CD14-positive monocyte (primary cell): ENCODE results near the gene CDKN1C. TPM values are rescaled to one million over a fixed set of nuclear protein-coding genes. Genes with fewer than 3 reads are reported as not detected.

Source experiments
- DNase-seq, 3 donors: peaks; one replicate each; pipeline ENCODE4 v3.0.0-alpha.2; 2011 to 2022
- H2AFZ ChIP-seq: 2 replicates; pipeline ENCODE4 v1.6.0; 2012; ENCODE audit warnings: mild to moderate bottlenecking, low read depth, low read length, inconsistent platforms; ENCODE audit not compliant: insufficient read depth, poor library complexity, severe bottlenecking
- H3K27ac ChIP-seq, 2 donors: 1 replicate in 1 of 2; 2 replicates in 1 of 2; pipeline ENCODE4 v1.5.1; 2012 to 2013; ENCODE audit warnings: low read length in 2 of 2, control low read depth in 1 of 2, inconsistent platforms in 1 of 2, low read depth in 1 of 2, mild to moderate bottlenecking in 1 of 2
- H3K27me3 ChIP-seq, 2 donors: one replicate each; pipeline versions ENCODE4 v1.6.0 to v1.6.1; 2011 to 2013; ENCODE audit warnings: low read length in 2 of 2; ENCODE audit not compliant: control insufficient read depth in 2 of 2, insufficient read depth in 2 of 2
- H3K36me3 ChIP-seq, 2 donors: replicated peaks in 1 of 2; 1 replicate in 1 of 2; 2 replicates in 1 of 2; pipeline versions ENCODE4 v1.5.1 to v1.6.1; 2012 to 2013; ENCODE audit warnings: low read length in 2 of 2, control low read depth in 1 of 2, inconsistent platforms in 1 of 2, mild to moderate bottlenecking in 1 of 2; ENCODE audit not compliant: insufficient read depth in 2 of 2, control insufficient read depth in 1 of 2
- H3K4me1 ChIP-seq, 2 donors: 1 replicate in 1 of 2; 2 replicates in 1 of 2; pipeline versions ENCODE4 v1.5.1 to v1.6.1; 2012 to 2013; ENCODE audit warnings: low read length in 2 of 2, control low read depth in 1 of 2, inconsistent platforms in 1 of 2, mild to moderate bottlenecking in 1 of 2, moderate library complexity in 1 of 2; ENCODE audit not compliant: insufficient read depth in 2 of 2, control insufficient read depth in 1 of 2
- H3K4me2 ChIP-seq: replicated peaks from 2 replicates; pipeline ENCODE3; 2012; ENCODE audit warnings: low read length, moderate library complexity, mild to moderate bottlenecking; ENCODE audit not compliant: poor library complexity, severe bottlenecking; ENCODE audit errors: extremely low read depth
- H3K4me3 ChIP-seq, 3 experiments: fragments of 200-600 bp in 1 of 3; sonication (generic) in 1 of 3; replicated peaks in 1 of 3; 1 replicate in 2 of 3; 2 replicates in 1 of 3; pipeline ENCODE4 v1.5.1; 2011 to 2013; ENCODE audit warnings: low read length in 3 of 3, mild to moderate bottlenecking in 3 of 3, control low read depth in 2 of 3, low read depth in 2 of 3, inconsistent platforms in 1 of 3, moderate library complexity in 1 of 3
- H3K79me2 ChIP-seq: 2 replicates; pipeline ENCODE4 v1.6.0; 2012; ENCODE audit warnings: mild to moderate bottlenecking, control low read depth, inconsistent platforms, low read length, moderate library complexity; ENCODE audit not compliant: insufficient read depth
- H3K9ac ChIP-seq: 2 replicates; pipeline ENCODE4 v1.6.0; 2017; ENCODE audit warnings: low read length, mild to moderate bottlenecking; ENCODE audit not compliant: insufficient read depth, poor library complexity, severe bottlenecking
- H3K9me3 ChIP-seq, 2 donors: replicated peaks in 1 of 2; 1 replicate in 1 of 2; 2 replicates in 1 of 2; pipeline versions ENCODE4 v1.5.1 to v1.6.1; 2012 to 2013; ENCODE audit warnings: low read length in 2 of 2, control low read depth in 1 of 2; ENCODE audit not compliant: control insufficient read depth in 1 of 2, insufficient read depth in 1 of 2
- H4K20me1 ChIP-seq: 2 replicates; pipeline ENCODE4 v1.6.0; 2012; ENCODE audit warnings: mild to moderate bottlenecking, low read length, control low read depth, moderate library complexity; ENCODE audit not compliant: insufficient read depth
- H3K27ac Mint-ChIP-seq, 7 donors: one replicate each; pipeline ENCODE4 v1.8.0; 2020; ENCODE audit warnings: mild to moderate bottlenecking in 7 of 7, mixed read lengths in 7 of 7, moderate library complexity in 6 of 7, inconsistent platforms in 2 of 7
- H3K27me3 Mint-ChIP-seq, 3 donors: one replicate each; pipeline ENCODE4 v1.8.0; 2021 to 2022; ENCODE audit warnings: low read depth in 3 of 3, mild to moderate bottlenecking in 3 of 3, mixed read lengths in 3 of 3, moderate library complexity in 3 of 3, inconsistent platforms in 1 of 3
- H3K36me3 Mint-ChIP-seq, 2 donors: one replicate each; pipeline ENCODE4 v1.8.0; 2020; ENCODE audit warnings: mixed read lengths in 2 of 2, inconsistent platforms in 1 of 2, mild to moderate bottlenecking in 1 of 2
- H3K4me1 Mint-ChIP-seq: one replicate; pipeline ENCODE4 v1.8.0; 2020; ENCODE audit warnings: mild to moderate bottlenecking, mixed read lengths
- H3K4me3 Mint-ChIP-seq, 2 donors: one replicate each; pipeline ENCODE4 v1.8.0; 2020; ENCODE audit warnings: mild to moderate bottlenecking in 2 of 2, mixed read lengths in 2 of 2, moderate library complexity in 1 of 2
- H3K9me3 Mint-ChIP-seq, 7 donors: one replicate each; pipeline ENCODE4 v1.8.0; 2020 to 2022; ENCODE audit warnings: mixed read lengths in 7 of 7, mild to moderate bottlenecking in 6 of 7, moderate library complexity in 6 of 7, inconsistent platforms in 2 of 7
- WGBS: methylation state at CpG from one replicate; pipeline ENCODE4 v1.1.5; 2013; ENCODE audit warnings: missing lambda C conversion rate; ENCODE audit not compliant: insufficient coverage; 5-methylcytosine and 5-hydroxymethylcytosine counted together
- intact Hi-C, 2 donors: fragments of 100-400 bp; cut with micrococcal nuclease; formaldehyde crosslinking; loops; one replicate each; pipeline versions ENCODE4 v1.15.0 to v1.15.1; 2023
- polyA plus RNA-seq, 3 donors: library from polyadenylated mRNA; depleted of rRNA in 1 of 3; unstranded in 2 of 3; stranded (reverse) in 1 of 3; fragments of 300-500 nt in 2 of 3; fragments of >200 nt in 1 of 3; fragmentation: Illumina TruSeq in 2 of 3; gene quantifications; 1 replicate in 2 of 3; 2 replicates in 1 of 3; pipeline ENCODE4 v1.2.3, GENCODE V29; 2012 to 2021
- TF ChIP-seq, protein P1 (sequence below): fragments of 200-600 bp; IDR thresholded peaks from one replicate; pipeline ENCODE4 v1.8.0; 2022; ENCODE audit warnings: antibody characterized with exemption, mild to moderate bottlenecking

CDKN1C gene
- polyA plus RNA-seq, 3 donors: 3.2 to 36.4 (median 4.7) TPM

DNA sequence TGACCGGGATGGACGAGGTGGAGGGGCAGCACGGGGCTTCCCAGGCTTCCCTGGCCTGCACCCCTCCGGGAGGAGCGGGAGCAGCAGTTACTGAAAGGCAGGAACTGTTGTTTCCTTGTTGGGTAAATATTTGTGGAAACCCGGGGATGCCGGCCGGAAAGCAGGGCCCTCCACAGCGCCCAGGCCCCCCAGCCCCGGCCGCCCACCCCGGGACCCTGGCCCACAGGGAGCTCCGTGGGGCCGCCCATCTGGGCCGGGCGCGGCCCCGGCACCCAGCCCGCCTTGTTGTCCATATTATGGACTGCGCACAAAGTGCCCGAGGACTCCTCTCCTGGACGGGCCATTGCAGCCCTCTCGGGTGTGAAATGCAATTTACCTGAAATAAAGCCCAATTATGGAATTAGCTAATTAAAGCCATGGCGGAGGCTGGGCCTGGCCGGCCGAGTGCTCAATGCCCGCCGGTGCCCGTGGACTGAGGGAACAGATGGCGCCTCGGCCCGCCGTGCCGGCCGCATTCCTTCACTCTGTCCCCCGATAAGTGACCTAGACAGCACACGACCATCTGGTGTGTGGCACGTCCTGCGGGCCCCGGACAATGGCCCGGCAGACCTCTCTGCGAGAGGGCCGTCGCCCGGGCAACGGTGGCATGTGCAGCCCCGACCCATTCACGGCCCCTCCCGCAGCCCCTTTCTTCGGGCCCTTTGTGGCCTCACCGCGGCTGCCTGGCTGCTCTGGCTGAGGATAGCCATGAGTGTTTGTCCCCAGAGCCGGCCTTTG is 35.4 kb downstream of the CDKN1C start:
- no peak overlapping the region for H3K27ac ChIP-seq
- WGBS: 98% methylated on average over 48 of the region's 53 CpGs
- intact Hi-C loops: no loop called here
- H3K4me1 ChIP-seq: no peaks in the 10 kb centered on the region
- no peak overlapping the region for H2AFZ ChIP-seq
- no peaks in the 10 kb centered on the region for H3K27me3 ChIP-seq
- Mint-ChIP-seq H3K27me3 (peaks cover 0 to 10% (median 4%) of the 10 kb centered on the region in 3 donors), H3K27ac (no peak overlapping the region), H3K36me3 (peaks cover 5 to 9% of the 10 kb centered on the region in 2 donors), H3K4me3 (no peak overlapping the region), H3K4me1 (no peaks in the 10 kb centered on the region), H3K9me3 (peaks cover 0 to 6% (median 0%) of the 10 kb centered on the region in 7 donors)
- no peak overlapping the region for H3K4me2 ChIP-seq
- TF ChIP-seq, protein P1, sequence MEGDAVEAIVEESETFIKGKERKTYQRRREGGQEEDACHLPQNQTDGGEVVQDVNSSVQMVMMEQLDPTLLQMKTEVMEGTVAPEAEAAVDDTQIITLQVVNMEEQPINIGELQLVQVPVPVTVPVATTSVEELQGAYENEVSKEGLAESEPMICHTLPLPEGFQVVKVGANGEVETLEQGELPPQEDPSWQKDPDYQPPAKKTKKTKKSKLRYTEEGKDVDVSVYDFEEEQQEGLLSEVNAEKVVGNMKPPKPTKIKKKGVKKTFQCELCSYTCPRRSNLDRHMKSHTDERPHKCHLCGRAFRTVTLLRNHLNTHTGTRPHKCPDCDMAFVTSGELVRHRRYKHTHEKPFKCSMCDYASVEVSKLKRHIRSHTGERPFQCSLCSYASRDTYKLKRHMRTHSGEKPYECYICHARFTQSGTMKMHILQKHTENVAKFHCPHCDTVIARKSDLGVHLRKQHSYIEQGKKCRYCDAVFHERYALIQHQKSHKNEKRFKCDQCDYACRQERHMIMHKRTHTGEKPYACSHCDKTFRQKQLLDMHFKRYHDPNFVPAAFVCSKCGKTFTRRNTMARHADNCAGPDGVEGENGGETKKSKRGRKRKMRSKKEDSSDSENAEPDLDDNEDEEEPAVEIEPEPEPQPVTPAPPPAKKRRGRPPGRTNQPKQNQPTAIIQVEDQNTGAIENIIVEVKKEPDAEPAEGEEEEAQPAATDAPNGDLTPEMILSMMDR: no peak
- H3K9me3 ChIP-seq: no peaks in the 10 kb centered on the region
- no peak for DNase-seq
- no peak overlapping the region for H3K9ac ChIP-seq
- peaks cover 10 to 14% of the 10 kb centered on the region in 2 donors for H3K36me3 ChIP-seq
- H3K4me3 ChIP-seq: no peak overlapping the region
- H4K20me1 ChIP-seq: peaks cover 12% of the 10 kb centered on the region
- H3K79me2 ChIP-seq: no peaks in the 10 kb centered on the region

DNA sequence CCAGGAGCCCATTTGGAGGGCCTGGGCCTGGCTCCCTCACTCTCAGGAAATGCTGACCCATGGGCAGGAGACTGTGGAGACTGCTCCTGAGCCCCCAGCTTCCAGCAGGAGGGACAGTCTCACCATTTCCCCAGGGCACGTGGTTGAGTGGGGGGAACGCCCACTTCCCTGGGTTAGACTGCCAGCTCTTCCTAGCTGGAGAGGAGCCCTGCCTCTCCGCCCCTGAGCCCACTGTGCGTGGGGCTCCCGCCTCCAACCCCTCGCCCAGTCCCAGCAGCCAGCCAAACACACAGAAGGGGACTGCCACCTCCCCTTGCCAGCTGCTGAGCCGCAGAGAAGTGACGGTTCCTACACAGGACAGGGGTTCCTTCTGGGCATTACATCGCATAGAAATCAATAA is 37.1 kb downstream of the CDKN1C start:
- Histone ChIP-seq H2AFZ (no peak overlapping the region), H3K9me3 (no peaks in the 10 kb centered on the region), H3K4me1 (no peaks in the 10 kb centered on the region), H3K4me3 (no peak overlapping the region), H3K27ac (no peak overlapping the region), H3K9ac (no peak overlapping the region), H3K4me2 (no peak overlapping the region), H4K20me1 (peaks cover 26% of the 10 kb centered on the region), H3K27me3 (no peaks in the 10 kb centered on the region), H3K36me3 (peaks cover 10 to 14% of the 10 kb centered on the region in 2 donors), H3K79me2 (no peaks in the 10 kb centered on the region)
- no peaks in the 10 kb centered on the region for H3K4me1 Mint-ChIP-seq
- no peak overlapping the region for H3K4me3 Mint-ChIP-seq
- 93% methylated on average over 7 of the region's 9 CpGs for WGBS
- TF ChIP-seq, protein P1: no peak
- H3K27me3 Mint-ChIP-seq: peaks cover 0 to 9% (median 1%) of the 10 kb centered on the region in 3 donors
- DNase-seq: no peak
- peaks cover 0 to 2% (median 0%) of the 10 kb centered on the region in 7 donors for H3K9me3 Mint-ChIP-seq
- H3K36me3 Mint-ChIP-seq: peaks cover 5 to 9% of the 10 kb centered on the region in 2 donors
- intact Hi-C loops: no loop called here
- H3K27ac Mint-ChIP-seq: peak overlapping the region in 1 of 7 donors; percentile 7
